ENCODE measurements around the gene SORCS3. TPM values are rescaled to one million over a fixed set of nuclear protein-coding genes. Genes with fewer than 3 reads are reported as not detected.

The SORCS3 gene
- total RNA-seq, 1 experiment from 2014 or later = 0.94 TPM

DNA sequence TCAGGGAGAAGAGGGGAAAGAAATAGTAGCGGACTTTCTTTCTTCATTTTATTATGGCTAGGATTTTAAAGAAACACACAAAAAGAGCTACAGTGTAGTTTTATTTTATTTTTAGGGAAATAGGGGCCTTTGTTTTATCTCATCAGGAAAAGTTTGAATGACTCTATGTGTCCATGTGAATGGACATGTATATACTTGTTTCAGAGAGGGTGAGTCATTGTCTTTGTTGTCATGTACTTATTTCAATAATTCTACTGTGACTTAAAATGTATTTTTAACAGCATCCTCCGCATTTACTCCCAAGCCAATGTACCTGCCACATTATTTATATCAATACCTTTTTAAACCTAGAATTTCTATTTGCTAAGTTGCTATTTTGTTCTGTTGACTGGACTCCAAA, 569.5 kb downstream of the SORCS3 start (continued):
- TF ChIP-seq AR (CRISPR knock-in tag; IDR thresholded peaks at IDR 0.05) (no peak), MYBL2 (CRISPR knock-in tag; IDR thresholded peaks at IDR 0.05) (no peak)

DNA sequence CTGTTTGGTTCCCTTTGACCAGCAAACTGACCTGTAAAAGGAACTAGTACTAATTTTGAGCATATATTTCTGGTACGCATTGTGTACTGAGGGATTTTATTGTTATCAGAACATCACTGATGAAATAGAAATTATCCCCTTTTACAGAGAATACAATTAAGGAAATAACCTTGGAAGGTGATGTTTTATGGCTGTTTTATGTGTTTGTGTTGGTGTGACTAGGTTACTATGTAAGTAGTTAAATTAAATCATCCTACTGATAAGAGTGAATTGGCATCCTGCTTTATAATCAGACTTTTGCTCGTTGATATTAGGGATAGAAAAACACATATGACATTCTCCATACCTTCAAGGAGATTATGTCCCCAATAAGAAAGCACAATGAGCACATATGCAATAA, 596.6 kb downstream of the SORCS3 start:
- TF ChIP-seq ZNF512 (CRISPR knock-in tag; IDR thresholded peaks at IDR 0.05; ENCODE audit: borderline replicate concordance) = no peak
- no peak for TF ChIP-seq USF1 (CRISPR knock-in tag; IDR thresholded peaks at IDR 0.05)
- TF ChIP-seq TEAD1 (CRISPR knock-in tag; IDR thresholded peaks at IDR 0.05) = no peak
- TF ChIP-seq CBFB (CRISPR knock-in tag; IDR thresholded peaks at IDR 0.05; ENCODE audit: low read depth) = no peak
- no peak for TF ChIP-seq ZBTB43 (CRISPR knock-in tag; IDR thresholded peaks at IDR 0.05)
- TF ChIP-seq EMX1 (CRISPR knock-in tag; IDR thresholded peaks at IDR 0.05) = no peak
- TF ChIP-seq, protein P1, sequence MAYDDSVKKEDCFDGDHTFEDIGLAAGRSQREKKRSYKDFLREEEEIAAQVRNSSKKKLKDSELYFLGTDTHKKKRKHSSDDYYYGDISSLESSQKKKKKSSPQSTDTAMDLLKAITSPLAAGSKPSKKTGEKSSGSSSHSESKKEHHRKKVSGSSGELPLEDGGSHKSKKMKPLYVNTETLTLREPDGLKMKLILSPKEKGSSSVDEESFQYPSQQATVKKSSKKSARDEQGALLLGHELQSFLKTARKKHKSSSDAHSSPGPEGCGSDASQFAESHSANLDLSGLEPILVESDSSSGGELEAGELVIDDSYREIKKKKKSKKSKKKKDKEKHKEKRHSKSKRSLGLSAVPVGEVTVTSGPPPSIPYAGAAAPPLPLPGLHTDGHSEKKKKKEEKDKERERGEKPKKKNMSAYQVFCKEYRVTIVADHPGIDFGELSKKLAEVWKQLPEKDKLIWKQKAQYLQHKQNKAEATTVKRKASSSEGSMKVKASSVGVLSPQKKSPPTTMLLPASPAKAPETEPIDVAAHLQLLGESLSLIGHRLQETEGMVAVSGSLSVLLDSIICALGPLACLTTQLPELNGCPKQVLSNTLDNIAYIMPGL (CRISPR knock-in tag; IDR thresholded peaks at IDR 0.05) = no peak
- H3K36me3 Mint-ChIP-seq = peaks cover 19% of the 10 kb centered on the region
- no peak for DNase-seq (ENCODE audit: low spot score)
- no peaks in the 10 kb centered on the region for H3K4me1 Mint-ChIP-seq
- ChIA-PET CTCF (no interaction called here), POLR2A (no interaction called here)
- H3K9me3 Mint-ChIP-seq = peaks cover 21% of the 10 kb centered on the region
- no peak overlapping the region for H3K4me3 Mint-ChIP-seq
- ATAC-seq = no peak
- no peaks in the 10 kb centered on the region for H3K27me3 Mint-ChIP-seq (ENCODE audit: low read depth)
- no peak overlapping the region for H3K27ac Mint-ChIP-seq

- ChIA-PET POLR2A (no interaction called here), CTCF (no interaction called here)
- Mint-ChIP-seq H3K9me3 (peaks cover 7% of the 10 kb centered on the region), H3K27me3 (ENCODE audit: low read depth) (no peaks in the 10 kb centered on the region), H3K36me3 (peaks cover 6% of the 10 kb centered on the region), H3K4me1 (no peaks in the 10 kb centered on the region), H3K4me3 (no peak overlapping the region), H3K27ac (no peak overlapping the region)
- ATAC-seq (no peak), DNase-seq (ENCODE audit: low spot score) (no peak)
- no peak for TF ChIP-seq TP53 (CRISPR knock-in tag; IDR thresholded peaks at IDR 0.05)
- TF ChIP-seq, protein P2, sequence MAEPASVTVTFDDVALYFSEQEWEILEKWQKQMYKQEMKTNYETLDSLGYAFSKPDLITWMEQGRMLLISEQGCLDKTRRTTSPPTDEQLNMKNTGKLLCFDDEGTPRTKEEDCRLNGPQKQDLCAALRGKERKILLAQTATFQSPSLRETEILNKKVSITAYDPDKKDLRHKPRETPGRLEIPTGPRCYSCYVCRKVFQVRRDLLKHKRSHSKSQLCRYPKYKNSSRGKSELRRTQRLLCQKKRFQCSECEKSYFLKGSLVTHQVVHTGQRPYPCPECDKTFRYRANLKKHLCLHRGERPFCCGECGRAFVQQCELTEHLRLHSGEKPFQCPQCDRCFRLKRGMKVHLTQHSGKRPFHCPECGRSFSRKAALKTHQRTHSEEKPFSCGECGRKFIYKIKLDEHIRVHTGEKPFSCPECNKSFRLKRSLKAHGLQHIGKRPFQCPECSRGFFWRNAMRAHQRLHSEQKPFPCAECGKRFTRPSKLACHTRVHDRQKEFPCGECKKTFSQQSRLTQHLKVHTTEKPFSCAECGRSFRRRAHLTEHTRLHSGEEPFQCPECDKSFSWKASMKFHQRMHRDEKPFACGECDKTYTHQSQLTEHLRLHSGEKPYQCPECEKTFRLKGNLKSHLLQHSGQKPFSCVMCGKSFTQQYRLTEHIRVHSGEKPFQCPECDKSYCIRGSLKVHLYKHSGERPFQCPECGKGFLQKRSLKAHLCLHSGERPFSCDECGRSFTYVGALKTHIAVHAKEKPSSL (CRISPR knock-in tag; conservative IDR thresholded peaks at IDR 0.05) = no peak
- no peak for TF ChIP-seq GTF2I (CRISPR knock-in tag; conservative IDR thresholded peaks at IDR 0.05)
- TF ChIP-seq CREM (CRISPR knock-in tag; IDR thresholded peaks at IDR 0.05) = no peak
- no peak for TF ChIP-seq E2F1 (CRISPR knock-in tag; IDR thresholded peaks at IDR 0.05)
- TF ChIP-seq NFE2L1 (CRISPR knock-in tag; IDR thresholded peaks at IDR 0.05) = no peak
- TF ChIP-seq ZNF396 (CRISPR knock-in tag; IDR thresholded peaks at IDR 0.05; ENCODE audit: borderline replicate concordance) = no peak
- no peak for TF ChIP-seq HMGA2 (CRISPR knock-in tag; IDR thresholded peaks at IDR 0.05)
- TF ChIP-seq, protein P3, sequence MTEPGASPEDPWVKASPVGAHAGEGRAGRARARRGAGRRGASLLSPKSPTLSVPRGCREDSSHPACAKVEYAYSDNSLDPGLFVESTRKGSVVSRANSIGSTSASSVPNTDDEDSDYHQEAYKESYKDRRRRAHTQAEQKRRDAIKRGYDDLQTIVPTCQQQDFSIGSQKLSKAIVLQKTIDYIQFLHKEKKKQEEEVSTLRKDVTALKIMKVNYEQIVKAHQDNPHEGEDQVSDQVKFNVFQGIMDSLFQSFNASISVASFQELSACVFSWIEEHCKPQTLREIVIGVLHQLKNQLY (CRISPR knock-in tag; IDR thresholded peaks at IDR 0.05) = no peak
These were observed 598.5 kb downstream of the SORCS3 start for GRCh38 chr10:105239311-105240219.

All from WTC11 (cell line).